ENCODE results near the gene EPAS1.

EPAS1 gene

DNA sequence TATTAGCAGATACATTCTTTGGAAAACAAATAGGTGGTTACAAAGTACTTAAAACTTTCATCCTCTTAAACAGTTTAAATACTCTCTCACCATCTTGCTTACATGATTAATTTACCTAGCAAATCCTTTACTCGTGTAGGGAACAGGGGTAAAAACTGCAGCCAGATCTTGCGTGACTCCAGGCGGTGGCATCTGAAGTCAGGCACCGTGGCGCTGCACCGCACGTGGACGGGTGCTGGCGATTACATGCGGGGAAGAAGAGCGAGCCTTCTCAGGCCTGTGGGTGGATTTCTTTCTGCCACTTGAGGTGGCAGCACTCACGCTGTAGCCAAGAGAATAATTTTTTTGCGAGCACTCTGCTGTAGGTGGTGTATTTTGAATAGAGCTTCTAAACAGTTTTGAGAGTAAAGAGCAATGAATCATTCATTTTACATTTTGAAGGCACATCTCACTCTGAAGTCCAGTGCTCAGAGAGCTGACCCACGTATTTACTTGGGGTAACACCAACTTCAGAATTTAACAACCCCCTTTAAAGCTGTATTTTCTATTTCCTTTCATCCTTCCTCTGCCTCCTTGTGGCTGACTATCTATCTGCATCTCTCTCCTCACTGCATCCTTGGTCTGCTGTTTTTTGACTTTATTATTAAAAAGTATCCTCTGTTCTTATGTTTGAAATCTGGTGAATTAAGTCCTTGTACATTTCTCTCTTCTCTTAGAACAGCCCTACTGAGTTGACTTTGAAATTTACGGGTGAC is 68.9 kb downstream of the EPAS1 start:
- DNase-seq (ENCODE audit: low spot score), result no peak

DNA sequence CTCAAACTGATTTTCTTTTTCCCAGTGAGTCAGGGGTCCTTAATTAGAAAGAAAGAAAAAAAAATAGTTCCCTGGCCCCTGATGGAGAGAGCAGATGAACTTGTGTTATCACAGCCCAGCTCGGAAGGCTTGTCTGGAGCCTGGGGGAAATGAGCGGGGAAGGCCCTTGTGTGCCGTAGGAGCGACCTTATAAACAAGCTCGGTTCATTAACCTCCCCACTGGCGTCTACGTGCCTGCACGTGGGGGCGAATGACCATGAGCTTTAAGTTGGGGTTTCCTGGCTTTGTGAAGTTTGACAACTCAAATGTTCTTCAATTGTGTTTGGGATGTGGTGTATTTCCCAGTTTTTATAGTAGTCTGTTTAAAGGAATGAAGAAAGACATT is 69.5 kb downstream of the EPAS1 start:
- no peak for DNase-seq (ENCODE audit: low spot score)

DNA sequence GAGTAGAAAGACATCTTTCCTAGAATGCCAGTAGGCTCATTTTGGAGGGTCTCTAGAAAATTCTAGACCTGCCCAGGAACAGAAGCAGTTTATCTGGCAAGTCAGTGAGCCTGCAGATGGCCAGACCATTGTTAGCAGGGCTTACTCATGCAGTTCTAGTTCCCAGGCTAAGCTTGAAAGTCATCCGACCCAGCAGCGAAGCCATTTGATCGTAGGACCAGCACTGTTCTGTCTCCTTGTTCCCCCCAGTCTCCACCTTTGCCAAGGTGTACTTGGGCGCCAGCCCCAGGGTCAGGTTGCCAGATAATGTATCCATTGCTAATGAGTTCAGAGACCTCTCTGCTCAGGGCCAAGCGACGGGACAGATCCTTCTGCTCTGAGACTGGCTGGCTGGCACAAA is 70.1 kb downstream of the EPAS1 start:
- no peak for DNase-seq (ENCODE audit: low spot score)

DNA sequence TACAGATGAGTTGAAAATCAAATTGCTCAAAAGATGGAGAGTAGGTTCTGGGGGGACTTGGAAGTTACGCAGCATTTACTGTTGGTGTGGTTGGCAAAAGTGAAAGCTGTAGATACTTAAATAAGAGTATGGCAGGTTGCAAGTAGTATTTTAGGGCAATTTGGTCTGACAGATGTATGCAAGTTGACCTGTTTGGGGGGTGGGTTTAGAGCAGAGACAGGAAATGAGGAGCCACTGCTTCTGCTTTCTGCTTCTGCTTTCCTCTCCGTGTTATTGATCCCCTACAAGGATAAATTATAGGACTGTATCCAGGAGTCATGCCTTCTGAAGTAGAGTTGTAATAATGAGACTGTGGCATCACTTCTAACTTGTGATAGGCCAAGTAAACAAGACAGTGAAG is 71.2 kb downstream of the EPAS1 start:
- DNase-seq (ENCODE audit: low spot score), result no peak

DNA sequence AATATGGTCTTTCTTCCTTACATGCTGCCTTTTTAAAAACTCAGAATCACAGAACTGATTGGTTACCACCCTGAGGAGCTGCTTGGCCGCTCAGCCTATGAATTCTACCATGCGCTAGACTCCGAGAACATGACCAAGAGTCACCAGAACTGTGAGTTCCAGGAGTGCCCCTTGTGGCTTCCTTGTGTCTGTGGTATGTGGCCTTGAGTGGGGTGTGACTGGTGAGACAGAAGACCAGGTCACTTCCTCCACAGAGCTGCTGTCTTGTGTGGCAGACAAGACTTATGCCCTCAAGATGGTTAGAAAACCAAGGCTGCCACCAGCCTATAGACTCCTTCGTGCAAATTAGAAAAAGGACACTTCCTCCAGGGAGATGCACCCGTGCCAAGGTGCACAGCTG is 72.6 kb downstream of the EPAS1 start:
- no peak for DNase-seq (ENCODE audit: low spot score)

DNA sequence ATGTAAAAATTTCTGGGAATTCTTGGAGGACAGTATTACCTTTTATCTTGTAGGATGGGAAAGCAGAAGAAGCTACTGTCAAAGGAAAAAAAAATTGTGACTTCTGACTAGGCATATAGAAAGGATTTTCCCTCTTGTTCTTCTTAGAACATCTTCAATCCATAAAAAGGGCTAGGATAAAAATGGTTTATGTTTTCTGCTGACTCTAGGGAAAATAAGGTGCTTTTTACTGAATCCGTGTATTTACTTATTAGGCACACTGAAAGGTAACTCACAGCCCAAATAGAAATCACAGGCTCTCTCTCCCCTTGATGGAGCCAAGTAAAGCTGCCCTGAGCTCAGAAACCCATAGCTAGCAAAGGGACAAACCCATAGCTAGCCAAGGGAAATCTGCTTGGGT is 74.6 kb downstream of the EPAS1 start:
- DNase-seq (ENCODE audit: low spot score), result no peak

DNA sequence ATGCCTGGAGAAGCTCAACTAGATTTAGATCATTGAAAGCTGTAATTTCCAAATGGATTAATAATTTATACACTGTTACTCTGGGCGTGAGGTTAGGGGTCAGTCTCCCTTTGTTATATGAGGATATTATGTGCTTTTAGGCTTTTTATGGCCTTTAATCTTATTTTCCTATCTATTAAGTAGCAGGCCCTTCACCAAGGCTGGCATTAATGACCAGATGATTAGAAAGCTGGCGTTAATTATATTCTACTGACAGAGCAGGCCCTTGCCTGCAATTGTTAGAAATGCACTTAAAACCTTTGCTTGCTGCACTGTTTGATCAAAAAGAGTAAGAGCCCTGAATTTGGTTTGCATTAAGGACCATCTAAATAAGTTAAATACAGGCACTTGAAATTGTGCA is 75.3 kb downstream of the EPAS1 start:
- no peak for DNase-seq (ENCODE audit: low spot score)

DNA sequence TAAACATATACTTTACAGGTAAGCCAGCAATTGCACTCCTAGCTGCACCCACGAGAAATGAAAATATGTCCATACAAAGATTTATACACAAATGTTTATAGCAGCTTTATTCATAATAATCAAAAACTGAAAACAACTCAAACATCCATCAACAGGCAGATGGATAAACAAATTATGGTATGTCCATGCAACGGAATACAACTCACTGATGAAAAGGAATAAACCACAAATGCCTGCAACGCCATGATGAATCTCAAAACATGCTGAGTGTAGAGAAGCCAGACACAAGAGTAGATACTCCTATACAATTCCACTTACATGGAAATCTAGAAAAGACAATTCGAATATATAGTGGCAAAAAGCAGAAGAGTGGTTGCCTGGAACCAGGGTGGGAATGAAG is 76.0 kb downstream of the EPAS1 start:
- no peak for DNase-seq (ENCODE audit: low spot score)

DNA sequence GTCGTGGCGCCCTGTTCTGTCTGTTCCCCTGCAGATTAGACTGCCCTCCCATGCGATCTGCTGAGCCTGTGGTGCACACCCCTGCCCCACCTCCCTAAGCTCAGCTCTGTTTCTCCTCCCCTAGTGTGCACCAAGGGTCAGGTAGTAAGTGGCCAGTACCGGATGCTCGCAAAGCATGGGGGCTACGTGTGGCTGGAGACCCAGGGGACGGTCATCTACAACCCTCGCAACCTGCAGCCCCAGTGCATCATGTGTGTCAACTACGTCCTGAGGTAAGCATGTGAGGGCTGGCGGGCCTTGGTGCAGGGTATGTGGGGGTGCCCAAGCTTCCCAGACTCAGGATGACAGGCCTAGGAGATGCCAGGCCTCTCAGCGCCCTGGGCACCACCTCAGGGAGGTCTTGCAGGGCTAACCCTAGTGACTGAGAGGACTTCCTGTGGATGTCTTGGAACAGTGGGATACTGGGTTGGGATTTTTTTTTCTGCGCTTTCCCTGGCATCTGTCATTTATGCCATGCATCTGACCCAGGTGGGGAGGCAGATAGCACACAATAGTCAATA is 78.4 kb downstream of the EPAS1 start:
- DNase-seq (ENCODE audit: low spot score), result no peak

DNA sequence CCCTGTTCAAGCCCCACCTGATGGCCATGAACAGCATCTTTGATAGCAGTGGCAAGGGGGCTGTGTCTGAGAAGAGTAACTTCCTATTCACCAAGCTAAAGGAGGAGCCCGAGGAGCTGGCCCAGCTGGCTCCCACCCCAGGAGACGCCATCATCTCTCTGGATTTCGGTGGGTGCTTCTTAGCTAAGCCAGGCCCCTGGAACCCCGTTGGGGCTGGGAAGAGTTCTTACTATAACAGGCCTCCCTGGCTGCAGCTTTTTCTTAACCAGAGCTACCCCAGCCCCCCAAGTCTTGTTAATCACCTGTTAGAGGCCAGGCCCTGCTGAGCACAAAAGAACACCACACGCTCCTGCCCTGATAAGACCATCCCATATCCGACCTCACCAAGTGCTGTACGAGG is 79.4 kb downstream of the EPAS1 start:
- DNase-seq (ENCODE audit: low spot score), result no peak

DNA sequence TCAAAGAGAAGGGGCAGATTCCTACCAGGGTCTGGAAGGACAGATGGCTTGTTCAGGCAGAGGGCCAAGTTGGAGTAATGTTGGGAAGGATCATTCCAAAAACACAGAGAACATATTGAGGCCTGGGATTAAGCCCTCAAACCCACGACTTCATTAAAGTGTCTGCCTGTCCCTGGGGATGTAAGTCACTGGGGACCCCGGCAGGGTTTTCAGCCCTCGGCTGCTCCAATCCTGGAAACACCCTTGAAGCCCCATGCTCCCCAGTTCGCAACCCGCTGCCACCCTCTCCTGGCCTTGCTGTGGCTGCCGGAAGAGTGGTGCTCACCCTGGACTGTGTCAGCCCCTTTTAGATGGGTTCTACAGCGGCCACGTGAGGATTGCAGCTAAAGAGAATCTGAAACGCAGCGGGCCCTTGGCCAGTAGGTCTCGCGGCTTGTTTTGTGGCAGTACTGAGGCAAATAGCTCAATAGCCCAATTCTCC is 79.9 kb downstream of the EPAS1 start:
- no peak for DNase-seq (ENCODE audit: low spot score)

DNA sequence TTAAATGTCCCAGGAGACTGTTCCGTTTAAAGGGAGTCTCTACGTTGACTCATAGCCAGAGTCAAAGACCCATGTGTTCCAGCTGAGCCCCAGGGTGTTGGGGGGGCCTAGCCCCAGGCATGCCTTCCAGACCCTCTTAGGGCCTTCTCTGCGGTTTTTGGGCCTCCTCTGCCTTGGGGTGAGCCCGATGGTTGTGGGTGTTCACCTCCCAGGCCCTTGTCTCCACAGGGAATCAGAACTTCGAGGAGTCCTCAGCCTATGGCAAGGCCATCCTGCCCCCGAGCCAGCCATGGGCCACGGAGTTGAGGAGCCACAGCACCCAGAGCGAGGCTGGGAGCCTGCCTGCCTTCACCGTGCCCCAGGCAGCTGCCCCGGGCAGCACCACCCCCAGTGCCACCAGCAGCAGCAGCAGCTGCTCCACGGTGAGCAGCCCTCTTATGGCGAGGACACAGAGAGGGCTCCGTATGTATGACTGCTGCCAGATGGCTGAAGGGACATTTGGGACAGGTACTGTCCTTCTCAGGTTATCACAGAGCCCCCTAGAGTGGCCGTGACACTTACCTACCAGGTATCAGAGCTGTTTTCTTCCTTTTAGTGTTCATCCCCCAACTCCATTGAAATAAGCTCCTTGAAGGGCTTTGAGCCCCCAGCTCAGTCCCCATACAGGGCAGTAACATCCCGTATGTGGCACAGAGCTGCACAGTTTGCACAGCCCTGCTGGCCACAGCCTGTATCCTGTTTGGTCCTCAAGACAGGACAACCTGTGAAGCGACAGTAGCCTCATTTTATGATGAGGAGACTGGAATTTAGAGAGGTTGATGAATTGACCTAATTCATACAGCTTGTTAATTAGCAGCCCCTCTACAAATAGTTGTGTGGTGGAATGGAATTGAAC is 80.7 kb downstream of the EPAS1 start:
- DNase-seq (ENCODE audit: low spot score), result no peak

DNA sequence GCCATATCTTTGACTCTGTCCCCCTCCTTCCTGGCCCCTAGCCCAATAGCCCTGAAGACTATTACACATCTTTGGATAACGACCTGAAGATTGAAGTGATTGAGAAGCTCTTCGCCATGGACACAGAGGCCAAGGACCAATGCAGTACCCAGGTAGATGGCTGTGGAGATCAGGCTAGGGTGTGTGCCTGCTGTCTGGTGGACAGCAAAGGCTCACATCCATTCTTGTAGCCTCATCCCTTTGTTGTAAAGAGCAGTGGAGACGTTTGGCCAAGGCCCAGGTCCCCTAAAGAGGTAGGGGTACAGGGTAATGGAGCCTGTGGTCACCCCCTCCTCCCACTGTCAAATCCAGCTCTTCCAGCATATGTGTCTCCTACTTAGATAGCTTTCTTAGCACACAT is 81.4 kb downstream of the EPAS1 start:
- no peak for DNase-seq (ENCODE audit: low spot score)

DNA sequence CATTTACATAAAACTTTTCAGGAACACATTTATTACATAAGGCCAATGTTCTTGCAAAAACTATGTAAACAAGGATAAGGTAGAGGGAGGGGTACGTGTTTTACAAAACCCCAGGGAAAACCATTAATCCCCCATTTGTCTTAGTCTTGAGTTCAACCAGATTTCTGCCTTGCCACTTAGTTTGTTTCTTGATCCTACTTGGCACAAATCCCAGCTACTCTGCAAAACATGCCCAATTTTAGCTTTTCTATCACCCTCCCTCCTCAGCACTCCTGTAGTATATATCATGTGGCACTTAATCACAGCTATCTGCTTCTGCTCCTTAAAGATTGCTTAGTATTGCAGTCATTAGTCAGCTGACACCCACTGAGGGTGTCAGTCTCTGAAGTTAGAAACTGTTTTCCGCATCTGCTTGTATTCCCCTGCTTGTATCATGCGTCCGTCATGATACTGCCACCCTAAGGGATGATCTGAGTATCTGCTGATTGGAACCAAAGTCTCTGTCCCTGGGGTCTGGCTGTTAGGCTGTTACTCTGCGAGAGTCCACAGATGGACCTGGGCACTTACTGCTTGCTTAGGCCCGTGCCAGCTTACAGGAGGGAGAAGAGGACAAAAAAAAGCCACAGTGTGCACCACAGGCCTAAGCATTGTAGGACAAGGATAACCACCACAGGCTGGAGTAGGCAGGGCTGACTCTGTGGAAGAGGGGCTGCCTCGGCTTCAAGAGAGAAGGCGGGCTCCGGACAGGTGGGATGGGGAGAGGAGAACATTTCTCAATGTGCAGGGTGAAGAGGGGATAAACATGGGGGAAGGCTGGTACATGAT is 82.2 kb downstream of the EPAS1 start:
- no peak for DNase-seq (ENCODE audit: low spot score)

DNA sequence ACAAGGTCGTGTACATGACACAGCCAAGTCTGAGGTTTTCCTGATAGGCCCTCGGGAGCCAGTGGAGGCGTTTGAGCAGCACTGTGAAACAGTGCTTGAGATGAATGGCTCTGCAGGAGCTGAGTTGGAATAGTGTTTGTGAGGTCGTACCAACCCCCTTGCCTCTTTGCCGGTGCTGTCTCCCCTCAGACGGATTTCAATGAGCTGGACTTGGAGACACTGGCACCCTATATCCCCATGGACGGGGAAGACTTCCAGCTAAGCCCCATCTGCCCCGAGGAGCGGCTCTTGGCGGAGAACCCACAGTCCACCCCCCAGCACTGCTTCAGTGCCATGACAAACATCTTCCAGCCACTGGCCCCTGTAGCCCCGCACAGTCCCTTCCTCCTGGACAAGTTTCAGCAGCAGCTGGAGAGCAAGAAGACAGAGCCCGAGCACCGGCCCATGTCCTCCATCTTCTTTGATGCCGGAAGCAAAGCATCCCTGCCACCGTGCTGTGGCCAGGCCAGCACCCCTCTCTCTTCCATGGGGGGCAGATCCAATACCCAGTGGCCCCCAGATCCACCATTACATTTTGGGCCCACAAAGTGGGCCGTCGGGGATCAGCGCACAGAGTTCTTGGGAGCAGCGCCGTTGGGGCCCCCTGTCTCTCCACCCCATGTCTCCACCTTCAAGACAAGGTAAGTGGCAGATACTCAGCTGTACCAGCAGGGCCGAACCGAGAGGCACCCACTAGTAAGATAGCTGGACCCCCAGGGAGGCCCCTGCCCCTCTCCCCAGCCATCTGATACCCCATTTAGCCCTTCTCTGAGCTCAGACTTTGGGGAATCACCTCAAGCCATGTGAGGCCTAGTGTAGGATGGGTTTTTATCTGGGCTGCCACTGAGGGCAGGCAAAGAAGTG is 83.1 kb downstream of the EPAS1 start:
- DNase-seq (ENCODE audit: low spot score), result no peak

DNA sequence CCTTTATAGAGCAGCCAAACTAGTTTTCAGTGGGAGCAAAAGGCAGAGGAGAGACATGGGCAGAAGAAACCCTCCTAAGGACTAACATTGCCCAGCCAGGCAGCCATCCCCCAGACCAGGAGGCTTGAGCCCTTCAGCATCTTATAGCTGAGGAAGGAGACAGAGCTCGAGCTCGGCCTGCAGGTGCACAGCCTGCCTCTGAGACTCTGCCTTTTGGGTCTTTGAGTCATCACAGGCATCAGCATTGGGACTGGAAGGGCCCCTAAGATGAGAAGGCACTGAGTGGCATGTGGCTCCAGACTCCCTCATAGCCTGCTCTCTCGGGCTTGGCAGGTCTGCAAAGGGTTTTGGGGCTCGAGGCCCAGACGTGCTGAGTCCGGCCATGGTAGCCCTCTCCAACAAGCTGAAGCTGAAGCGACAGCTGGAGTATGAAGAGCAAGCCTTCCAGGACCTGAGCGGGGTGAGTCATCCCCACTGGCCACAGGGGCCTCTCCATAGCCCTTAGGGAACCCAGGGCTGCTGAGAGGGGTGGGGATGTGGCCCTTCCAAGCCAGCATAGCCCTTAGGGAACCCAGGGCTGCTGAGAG is 84.1 kb downstream of the EPAS1 start:
- DNase-seq (ENCODE audit: low spot score), result no peak

DNA sequence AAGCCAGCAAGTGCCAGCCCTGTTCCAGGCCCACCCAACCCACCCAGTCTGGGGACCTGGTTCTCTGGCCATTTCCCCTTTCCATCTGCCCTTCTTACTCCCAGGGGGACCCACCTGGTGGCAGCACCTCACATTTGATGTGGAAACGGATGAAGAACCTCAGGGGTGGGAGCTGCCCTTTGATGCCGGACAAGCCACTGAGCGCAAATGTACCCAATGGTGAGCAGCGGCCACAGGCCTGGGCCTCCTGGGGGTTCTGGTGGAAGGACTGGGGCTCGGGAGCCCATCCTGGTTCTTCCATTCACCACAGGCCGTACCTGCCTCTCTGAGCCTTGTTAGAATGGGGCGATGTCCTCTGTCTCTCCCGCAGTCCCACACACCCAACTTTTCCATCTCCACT is 84.7 kb downstream of the EPAS1 start:
- DNase-seq (ENCODE audit: low spot score), result no peak

DNA sequence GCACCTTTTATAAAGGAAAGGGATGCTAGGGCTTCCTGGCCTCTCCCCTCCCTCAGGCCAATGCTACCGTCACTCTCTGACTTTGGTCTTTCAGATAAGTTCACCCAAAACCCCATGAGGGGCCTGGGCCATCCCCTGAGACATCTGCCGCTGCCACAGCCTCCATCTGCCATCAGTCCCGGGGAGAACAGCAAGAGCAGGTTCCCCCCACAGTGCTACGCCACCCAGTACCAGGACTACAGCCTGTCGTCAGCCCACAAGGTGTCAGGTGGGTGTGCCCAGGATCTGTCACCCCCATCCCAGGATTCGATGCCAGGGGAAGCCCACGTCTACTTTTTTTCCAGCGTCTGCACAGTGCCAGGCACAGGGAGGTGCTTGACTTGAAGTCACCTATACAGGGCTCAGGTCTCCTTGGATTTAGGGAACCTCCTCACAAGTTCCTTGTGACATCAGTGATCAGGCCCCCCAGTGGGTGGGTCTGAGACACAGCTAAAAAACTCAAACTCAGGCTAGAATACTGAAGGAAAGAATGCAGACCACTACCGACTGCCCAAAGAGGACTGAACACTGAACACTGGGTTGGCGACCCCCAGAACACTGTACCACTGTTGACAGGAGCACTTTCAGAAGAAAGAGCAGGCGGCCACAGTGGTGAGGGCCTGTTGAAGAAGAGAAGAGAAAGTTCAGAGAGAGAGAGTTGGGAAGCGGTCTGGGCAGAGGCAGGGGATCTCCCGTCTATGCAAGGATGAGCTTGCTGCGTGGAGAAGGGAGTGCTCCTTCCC is 85.3 kb downstream of the EPAS1 start:
- no peak for DNase-seq (ENCODE audit: low spot score)

DNA sequence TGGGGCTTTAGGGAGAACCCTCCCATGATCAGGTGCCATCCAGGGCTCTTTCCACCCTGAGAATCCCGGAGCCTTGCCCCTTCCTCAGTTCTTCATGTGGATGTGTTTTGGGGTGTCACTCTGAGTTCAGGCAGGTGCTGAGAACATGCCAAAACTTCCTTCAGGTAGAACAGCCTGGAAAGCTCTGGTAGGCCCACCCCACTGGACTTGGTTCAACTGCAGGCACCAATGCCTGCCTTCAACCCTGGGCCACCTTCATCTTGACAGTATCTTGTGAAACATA is 85.8 kb downstream of the EPAS1 start:
- no peak for DNase-seq (ENCODE audit: low spot score)

DNA sequence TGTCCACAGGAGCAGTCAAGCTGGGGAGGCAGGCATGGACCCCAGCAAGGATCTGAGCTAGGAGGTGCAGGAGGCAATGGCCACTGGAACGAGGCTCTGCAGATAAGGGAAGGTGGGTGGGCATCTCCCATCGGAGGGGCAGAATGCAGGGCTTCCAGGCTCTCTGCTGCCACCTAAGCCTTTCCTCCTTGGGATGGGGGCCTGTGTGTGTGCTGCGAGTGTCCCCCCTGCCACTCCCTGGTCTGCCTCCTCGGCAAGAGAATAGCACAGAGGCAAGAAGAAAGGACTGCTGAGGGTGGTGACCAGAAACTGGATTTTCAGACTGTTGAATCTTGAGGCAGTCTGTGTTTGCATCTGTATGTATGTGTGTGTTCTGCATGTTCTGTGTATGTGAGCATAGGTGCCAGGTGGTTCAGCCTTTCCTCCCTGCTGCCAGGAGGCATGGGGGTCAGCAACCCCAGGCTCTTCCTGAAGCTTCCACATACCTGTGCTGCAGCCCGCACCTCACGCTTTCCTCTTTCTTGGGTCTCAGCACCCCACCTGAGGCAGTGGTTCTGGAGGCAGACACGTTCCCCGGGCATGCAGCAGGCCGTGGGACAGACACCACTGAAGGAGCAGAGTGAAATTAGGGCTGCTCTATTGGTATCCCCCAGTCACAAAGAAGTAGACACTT is 86.7 kb downstream of the EPAS1 start:
- no peak for DNase-seq (ENCODE audit: low spot score)

All from germinal center (tissue), 1 donor.